Measurements from ENCODE around the gene FAM171A1.

The FAM171A1 gene

GRCh38 chr10:15242261-15242840 lies 128.7 kb downstream of the FAM171A1 start:
- no peak for TF ChIP-seq CTCF (IDR thresholded peaks at IDR 0.05; ENCODE audit: insufficient read depth, missing control alignments)
- FAIRE-seq (no peak), DNase-seq (ENCODE audit: insufficient read length, low spot score) (no peak)

- no peak for TF ChIP-seq CTCF (IDR thresholded peaks at IDR 0.05; ENCODE audit: insufficient read depth, missing control alignments)
- FAIRE-seq: no peak
- no peak for DNase-seq (ENCODE audit: insufficient read length, low spot score)
Observed at GRCh38 chr10:15241306-15241705, 129.8 kb downstream of the FAM171A1 start.

- DNase-seq (ENCODE audit: insufficient read length, low spot score): no peak
- no peak for FAIRE-seq
- TF ChIP-seq CTCF (IDR thresholded peaks at IDR 0.05; ENCODE audit: insufficient read depth, missing control alignments): no peak
Observed at GRCh38 chr10:15238555-15239335, 132.3 kb downstream of the FAM171A1 start.

GRCh38 chr10:15237351-15237750 lies 133.7 kb downstream of the FAM171A1 start:
- no peak for TF ChIP-seq CTCF (IDR thresholded peaks at IDR 0.05; ENCODE audit: insufficient read depth, missing control alignments)
- DNase-seq (ENCODE audit: insufficient read length, low spot score): no peak
- no peak for FAIRE-seq

- no peak for FAIRE-seq
- no peak for DNase-seq (ENCODE audit: insufficient read length, low spot score)
- TF ChIP-seq CTCF (IDR thresholded peaks at IDR 0.05; ENCODE audit: insufficient read depth, missing control alignments): no peak
Observed at GRCh38 chr10:15236340-15236739, 134.7 kb downstream of the FAM171A1 start.

- no peak for TF ChIP-seq CTCF (IDR thresholded peaks at IDR 0.05; ENCODE audit: insufficient read depth, missing control alignments)
- DNase-seq (ENCODE audit: insufficient read length, low spot score): no peak
- FAIRE-seq: no peak
Observed at GRCh38 chr10:15232279-15232678, 138.8 kb downstream of the FAM171A1 start.

GRCh38 chr10:15231426-15231825 lies 139.7 kb downstream of the FAM171A1 start:
- DNase-seq (ENCODE audit: insufficient read length, low spot score) (no peak), FAIRE-seq (no peak)
- TF ChIP-seq CTCF (IDR thresholded peaks at IDR 0.05; ENCODE audit: insufficient read depth, missing control alignments): no peak
